Neuronal stem cell (in vitro differentiated cells): Measurements from ENCODE around the gene MLLT3.

ENCODE experiments used
- DNase-seq: peaks from one replicate; pipeline ENCODE4 v3.0.0-alpha.2; 2013; ENCODE audit warnings: low spot score
- H2AFZ ChIP-seq: one replicate; pipeline ENCODE4 v1.6.1; 2013; ENCODE audit warnings: mild to moderate bottlenecking, low read length, inconsistent platforms
- H2AK5ac ChIP-seq: 2 replicates; pipeline ENCODE4 v1.6.1; 2013; ENCODE audit warnings: low read depth, mild to moderate bottlenecking, inconsistent platforms, low read length, moderate library complexity, mixed read lengths
- H2BK120ac ChIP-seq: 2 replicates; pipeline ENCODE4 v1.6.1; 2013; ENCODE audit warnings: low read depth, mild to moderate bottlenecking, inconsistent platforms, low read length, moderate library complexity, mixed read lengths
- H2BK12ac ChIP-seq: one replicate; pipeline ENCODE4 v1.6.1; 2013; ENCODE audit warnings: low read length, inconsistent platforms
- H2BK15ac ChIP-seq: 2 replicates; pipeline ENCODE4 v1.6.1; 2013; ENCODE audit warnings: mild to moderate bottlenecking, low read length, inconsistent platforms, mixed read lengths
- H2BK5ac ChIP-seq: one replicate; pipeline ENCODE4 v1.6.1; 2013; ENCODE audit warnings: inconsistent platforms, mild to moderate bottlenecking, low read length, moderate library complexity
- H3K14ac ChIP-seq: one replicate; pipeline ENCODE4 v1.6.1; 2013; ENCODE audit warnings: low read length, inconsistent platforms
- H3K18ac ChIP-seq: 2 replicates; pipeline ENCODE4 v1.6.1; 2013; ENCODE audit warnings: low read length, inconsistent platforms
- H3K23ac ChIP-seq: 2 replicates; pipeline ENCODE4 v1.6.1; 2013; ENCODE audit warnings: low read depth, mild to moderate bottlenecking, mixed read lengths, low read length, inconsistent platforms; ENCODE audit not compliant: poor library complexity
- H3K27ac ChIP-seq: replicated peaks from 3 replicates; pipeline ENCODE4 v1.5.1; 2013; ENCODE audit warnings: low read length, inconsistent platforms
- H3K27me3 ChIP-seq, 3 experiments: 2 replicates each; pipeline ENCODE4 v1.6.1; 2013; ENCODE audit warnings: low read length in 3 of 3, mild to moderate bottlenecking in 2 of 3, inconsistent platforms in 1 of 3, low read depth in 1 of 3, mixed read lengths in 1 of 3, moderate library complexity in 1 of 3; ENCODE audit not compliant: control insufficient read depth in 3 of 3, insufficient read depth in 3 of 3
- H3K36me3 ChIP-seq, 2 donors: replicated peaks in 1 of 2; 2 replicates each; pipeline ENCODE4 v1.6.1; 2013; ENCODE audit warnings: low read length in 2 of 2; ENCODE audit not compliant: control insufficient read depth in 2 of 2, insufficient read depth in 2 of 2
- H3K4ac ChIP-seq: 2 replicates; pipeline ENCODE4 v1.6.1; 2013; ENCODE audit warnings: inconsistent platforms, mild to moderate bottlenecking, low read length, moderate library complexity
- H3K4me1 ChIP-seq, 2 donors: 1 replicate in 1 of 2; 2 replicates in 1 of 2; pipeline ENCODE4 v1.6.1; 2013; ENCODE audit warnings: low read length in 2 of 2, low read depth in 1 of 2; ENCODE audit not compliant: control insufficient read depth in 2 of 2, insufficient read depth in 1 of 2
- H3K4me2 ChIP-seq: one replicate; pipeline ENCODE4 v1.6.1; 2013; ENCODE audit warnings: mild to moderate bottlenecking, low read length, inconsistent platforms; ENCODE audit not compliant: insufficient read depth, poor library complexity, severe bottlenecking
- H3K4me3 ChIP-seq, 2 donors: 2 replicates each; pipeline ENCODE4 v1.5.1; 2013; ENCODE audit warnings: low read length in 2 of 2, mild to moderate bottlenecking in 2 of 2, inconsistent platforms in 1 of 2, moderate library complexity in 1 of 2
- H3K79me1 ChIP-seq: one replicate; pipeline ENCODE4 v1.6.1; 2013; ENCODE audit warnings: low read depth, mild to moderate bottlenecking, inconsistent platforms, low read length, moderate library complexity
- H3K9ac ChIP-seq: one replicate; pipeline ENCODE4 v1.6.1; 2013; ENCODE audit warnings: mild to moderate bottlenecking, low read depth, low read length, inconsistent platforms; ENCODE audit not compliant: poor library complexity
- H3K9me3 ChIP-seq, 2 donors: replicated peaks in 1 of 2; 2 replicates each; pipeline versions ENCODE3 to v1.6.1; 2013; ENCODE audit warnings: low read length in 2 of 2, mild to moderate bottlenecking in 2 of 2, inconsistent platforms in 1 of 2, low read depth in 1 of 2, mixed read lengths in 1 of 2, moderate library complexity in 1 of 2; ENCODE audit not compliant: control insufficient read depth in 2 of 2, insufficient read depth in 1 of 2
- H4K8ac ChIP-seq: one replicate; pipeline ENCODE4 v1.6.1; 2013; ENCODE audit warnings: low read depth, mild to moderate bottlenecking, inconsistent platforms, low read length, moderate library complexity
- H4K91ac ChIP-seq: one replicate; pipeline ENCODE4 v1.6.1; 2013; ENCODE audit warnings: low read length, low read depth, mild to moderate bottlenecking, inconsistent platforms; ENCODE audit not compliant: poor library complexity
- WGBS, 2 donors: extraction: QIAGEN DNeasy Blood & Tissue Kit; methylation state at CpG; one replicate each; pipeline ENCODE4 v1.1.7; 2013; ENCODE audit warnings: missing lambda C conversion rate in 2 of 2, mixed read lengths in 1 of 2; ENCODE audit not compliant: insufficient read length in 2 of 2, insufficient replicate concordance in 1 of 2; ENCODE audit errors: extremely low coverage in 2 of 2; 5-methylcytosine and 5-hydroxymethylcytosine counted together

MLLT3 gene

GRCh38 chr9:20495098-20495497, 127.2 kb downstream of the MLLT3 start:
- H4K91ac ChIP-seq = no peak overlapping the region
- H4K8ac ChIP-seq = no peak overlapping the region

GRCh38 chr9:20494035-20494434, 128.3 kb downstream of the MLLT3 start:
- H3K4me3 ChIP-seq = no peak overlapping the region
- no peak overlapping the region for H2BK12ac ChIP-seq
- H2AK5ac ChIP-seq = no peak overlapping the region
- no peaks in the 10 kb centered on the region for H3K27me3 ChIP-seq
- DNase-seq = no peak
- H2BK15ac ChIP-seq = no peak overlapping the region
- no peak overlapping the region for H3K4ac ChIP-seq
- no peaks in the 10 kb centered on the region for H3K79me1 ChIP-seq
- H3K9ac ChIP-seq = no peak overlapping the region
- no peak overlapping the region for H3K18ac ChIP-seq
- no peak overlapping the region for H2BK120ac ChIP-seq
- no peaks in the 10 kb centered on the region for H3K4me1 ChIP-seq
- H3K36me3 ChIP-seq = no peaks in the 10 kb centered on the region
- H3K23ac ChIP-seq = no peak overlapping the region
- H2AFZ ChIP-seq = no peak overlapping the region
- no peak overlapping the region for H3K14ac ChIP-seq
- no peaks in the 10 kb centered on the region for H3K9me3 ChIP-seq
- no peak overlapping the region for H4K91ac ChIP-seq
- H3K4me2 ChIP-seq = no peak overlapping the region
- no CpG with 5 or more reads among the region's 1 CpG for WGBS, 2 donors
- H3K27ac ChIP-seq = no peak overlapping the region
- no peak overlapping the region for H2BK5ac ChIP-seq
- no peak overlapping the region for H4K8ac ChIP-seq

More at GRCh38 chr9:20495098-20495497, 127.2 kb downstream of the MLLT3 start:
- DNase-seq = no peak
- Histone ChIP-seq H3K9me3 (no peaks in the 10 kb centered on the region), H3K4me2 (no peak overlapping the region), H3K4ac (no peak overlapping the region), H3K27me3 (no peaks in the 10 kb centered on the region), H3K14ac (no peak overlapping the region), H3K27ac (no peak overlapping the region), H2BK15ac (no peak overlapping the region), H2AFZ (no peak overlapping the region), H3K23ac (no peak overlapping the region), H2BK120ac (no peak overlapping the region), H3K18ac (no peak overlapping the region), H3K4me1 (peaks cover 0 to 2% of the 10 kb centered on the region in 2 donors), H3K36me3 (no peaks in the 10 kb centered on the region), H3K79me1 (no peaks in the 10 kb centered on the region), H3K4me3 (no peak overlapping the region), H2AK5ac (no peak overlapping the region), H2BK5ac (no peak overlapping the region), H2BK12ac (no peak overlapping the region), H3K9ac (no peak overlapping the region)
- no CpG with 5 or more reads among the region's 3 CpGs for WGBS, 2 donors

GRCh38 chr9:20492772-20493171, 129.5 kb downstream of the MLLT3 start:
- no peak overlapping the region for H3K14ac ChIP-seq
- no peak overlapping the region for H3K27ac ChIP-seq
- no peak overlapping the region for H4K91ac ChIP-seq
- no peak for DNase-seq
- H2BK5ac ChIP-seq = no peak overlapping the region
- H3K18ac ChIP-seq = no peak overlapping the region
- H3K36me3 ChIP-seq = no peaks in the 10 kb centered on the region
- H2AK5ac ChIP-seq = no peak overlapping the region
- no peak overlapping the region for H3K4me2 ChIP-seq
- no peaks in the 10 kb centered on the region for H3K27me3 ChIP-seq
- H3K4me1 ChIP-seq = peaks cover 0 to 4% of the 10 kb centered on the region in 2 donors
- H3K79me1 ChIP-seq = no peaks in the 10 kb centered on the region
- H3K9ac ChIP-seq = no peak overlapping the region
- no peak overlapping the region for H4K8ac ChIP-seq
- no peak overlapping the region for H2BK12ac ChIP-seq
- no peak overlapping the region for H2AFZ ChIP-seq
- no peaks in the 10 kb centered on the region for H3K9me3 ChIP-seq
- H3K4me3 ChIP-seq = no peak overlapping the region
- H2BK120ac ChIP-seq = no peak overlapping the region
- no CpG with 5 or more reads among the region's 1 CpG for WGBS, 2 donors
- H2BK15ac ChIP-seq = no peak overlapping the region
- H3K23ac ChIP-seq = no peak overlapping the region
- no peak overlapping the region for H3K4ac ChIP-seq

- Histone ChIP-seq H4K8ac (no peak overlapping the region), H2BK120ac (no peak overlapping the region), H4K91ac (no peak overlapping the region), H3K27ac (no peak overlapping the region), H3K27me3 (no peaks in the 10 kb centered on the region), H3K4me2 (no peak overlapping the region), H3K18ac (no peak overlapping the region), H2BK15ac (no peak overlapping the region), H3K4ac (no peak overlapping the region), H3K9ac (no peak overlapping the region), H3K36me3 (no peaks in the 10 kb centered on the region), H3K4me3 (no peak overlapping the region), H2BK12ac (no peak overlapping the region), H2AFZ (no peak overlapping the region), H3K23ac (no peak overlapping the region), H3K4me1 (peaks cover 0 to 4% of the 10 kb centered on the region in 2 donors), H2AK5ac (no peak overlapping the region), H3K79me1 (no peaks in the 10 kb centered on the region), H2BK5ac (no peak overlapping the region), H3K14ac (no peak overlapping the region), H3K9me3 (no peaks in the 10 kb centered on the region)
- no peak for DNase-seq
- WGBS, 2 donors = no CpG with 5 or more reads among the region's 1 CpG
These were observed 130.7 kb downstream of the MLLT3 start for GRCh38 chr9:20491612-20492011.
